A549 (cell line): ENCODE data around the gene BBS10.

Source experiments
- RNF2 ChIP-seq: fragments of 200-600 bp; sonication (generic); IDR thresholded peaks from 2 replicates; pipeline ENCODE4 v1.6.1; 2016; ENCODE audit warnings: low read depth, mild to moderate bottlenecking, antibody characterized with exemption, moderate library complexity, borderline replicate concordance
- ZFP36 ChIP-seq: fragments of 450-650 bp; IDR thresholded peaks from 2 replicates; pipeline ENCODE4 v1.6.1; 2014; ENCODE audit warnings: borderline replicate concordance; ENCODE audit not compliant: partially characterized antibody
- TF ChIP-seq, protein P1 (sequence below): fragments of 200-600 bp; sonication (generic); IDR thresholded peaks from 2 replicates; pipeline ENCODE4 v1.6.1; 2016; ENCODE audit warnings: antibody characterized with exemption, mild to moderate bottlenecking, moderate library complexity
- TF ChIP-seq, protein P2 (sequence below): fragments of 250-450 bp; sonication (Bioruptor Pico); IDR thresholded peaks from 2 replicates; pipeline ENCODE4 v1.5.0; 2021; ENCODE audit warnings: mild to moderate bottlenecking, moderate library complexity, borderline replicate concordance
- TF ChIP-seq, protein P3 (sequence below): fragments of 450-650 bp; IDR thresholded peaks from 2 replicates; pipeline ENCODE4 v1.6.1; 2014; ENCODE audit warnings: antibody characterized with exemption

DNA sequence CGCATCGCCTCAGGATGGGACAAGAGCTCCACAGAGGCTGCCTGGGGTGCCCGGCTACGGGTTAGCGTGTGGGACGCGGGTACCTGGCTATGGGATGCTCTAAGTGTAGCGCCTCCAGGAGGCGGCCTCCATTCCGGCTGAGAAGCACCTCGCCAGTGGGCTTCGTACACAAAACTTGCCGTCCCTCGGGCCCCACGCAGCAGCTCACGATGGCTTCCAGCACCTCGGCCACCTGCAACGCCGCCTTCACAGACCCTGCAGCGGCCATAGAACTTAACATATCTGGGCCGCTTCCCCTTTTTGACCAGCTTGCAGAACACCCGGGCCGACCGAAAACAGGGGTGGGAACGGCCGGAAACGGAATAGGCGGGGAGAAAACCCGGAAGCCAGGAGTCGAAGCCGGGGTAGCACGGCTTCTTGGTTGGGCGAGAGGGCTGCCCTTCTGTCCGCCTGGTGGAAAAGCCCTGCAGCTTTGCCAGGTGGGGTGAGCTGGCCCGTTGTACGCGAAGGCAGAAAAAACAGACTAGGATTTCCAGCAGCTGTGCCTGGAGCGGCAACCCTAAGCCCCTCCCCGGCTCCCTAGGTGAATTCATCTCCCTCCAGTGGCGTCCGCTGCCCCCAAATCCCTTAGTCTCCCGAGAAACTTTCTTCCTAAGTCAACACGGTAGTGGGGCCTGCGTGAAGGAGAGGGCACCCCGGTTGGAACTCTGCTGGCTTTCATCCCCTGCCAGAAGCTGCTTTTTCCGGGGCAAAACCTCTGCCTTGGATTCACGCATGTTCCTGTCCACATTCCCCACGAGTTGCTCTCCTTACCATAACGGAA is at the start of gene BBS10:
- TF ChIP-seq RNF2 = no peak
- TF ChIP-seq, protein P1, sequence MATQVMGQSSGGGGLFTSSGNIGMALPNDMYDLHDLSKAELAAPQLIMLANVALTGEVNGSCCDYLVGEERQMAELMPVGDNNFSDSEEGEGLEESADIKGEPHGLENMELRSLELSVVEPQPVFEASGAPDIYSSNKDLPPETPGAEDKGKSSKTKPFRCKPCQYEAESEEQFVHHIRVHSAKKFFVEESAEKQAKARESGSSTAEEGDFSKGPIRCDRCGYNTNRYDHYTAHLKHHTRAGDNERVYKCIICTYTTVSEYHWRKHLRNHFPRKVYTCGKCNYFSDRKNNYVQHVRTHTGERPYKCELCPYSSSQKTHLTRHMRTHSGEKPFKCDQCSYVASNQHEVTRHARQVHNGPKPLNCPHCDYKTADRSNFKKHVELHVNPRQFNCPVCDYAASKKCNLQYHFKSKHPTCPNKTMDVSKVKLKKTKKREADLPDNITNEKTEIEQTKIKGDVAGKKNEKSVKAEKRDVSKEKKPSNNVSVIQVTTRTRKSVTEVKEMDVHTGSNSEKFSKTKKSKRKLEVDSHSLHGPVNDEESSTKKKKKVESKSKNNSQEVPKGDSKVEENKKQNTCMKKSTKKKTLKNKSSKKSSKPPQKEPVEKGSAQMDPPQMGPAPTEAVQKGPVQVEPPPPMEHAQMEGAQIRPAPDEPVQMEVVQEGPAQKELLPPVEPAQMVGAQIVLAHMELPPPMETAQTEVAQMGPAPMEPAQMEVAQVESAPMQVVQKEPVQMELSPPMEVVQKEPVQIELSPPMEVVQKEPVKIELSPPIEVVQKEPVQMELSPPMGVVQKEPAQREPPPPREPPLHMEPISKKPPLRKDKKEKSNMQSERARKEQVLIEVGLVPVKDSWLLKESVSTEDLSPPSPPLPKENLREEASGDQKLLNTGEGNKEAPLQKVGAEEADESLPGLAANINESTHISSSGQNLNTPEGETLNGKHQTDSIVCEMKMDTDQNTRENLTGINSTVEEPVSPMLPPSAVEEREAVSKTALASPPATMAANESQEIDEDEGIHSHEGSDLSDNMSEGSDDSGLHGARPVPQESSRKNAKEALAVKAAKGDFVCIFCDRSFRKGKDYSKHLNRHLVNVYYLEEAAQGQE = no peak
- no peak for TF ChIP-seq ZFP36
- TF ChIP-seq, protein P2, sequence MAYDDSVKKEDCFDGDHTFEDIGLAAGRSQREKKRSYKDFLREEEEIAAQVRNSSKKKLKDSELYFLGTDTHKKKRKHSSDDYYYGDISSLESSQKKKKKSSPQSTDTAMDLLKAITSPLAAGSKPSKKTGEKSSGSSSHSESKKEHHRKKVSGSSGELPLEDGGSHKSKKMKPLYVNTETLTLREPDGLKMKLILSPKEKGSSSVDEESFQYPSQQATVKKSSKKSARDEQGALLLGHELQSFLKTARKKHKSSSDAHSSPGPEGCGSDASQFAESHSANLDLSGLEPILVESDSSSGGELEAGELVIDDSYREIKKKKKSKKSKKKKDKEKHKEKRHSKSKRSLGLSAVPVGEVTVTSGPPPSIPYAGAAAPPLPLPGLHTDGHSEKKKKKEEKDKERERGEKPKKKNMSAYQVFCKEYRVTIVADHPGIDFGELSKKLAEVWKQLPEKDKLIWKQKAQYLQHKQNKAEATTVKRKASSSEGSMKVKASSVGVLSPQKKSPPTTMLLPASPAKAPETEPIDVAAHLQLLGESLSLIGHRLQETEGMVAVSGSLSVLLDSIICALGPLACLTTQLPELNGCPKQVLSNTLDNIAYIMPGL (CRISPR knock-in tag) = no peak
- TF ChIP-seq, protein P3, sequence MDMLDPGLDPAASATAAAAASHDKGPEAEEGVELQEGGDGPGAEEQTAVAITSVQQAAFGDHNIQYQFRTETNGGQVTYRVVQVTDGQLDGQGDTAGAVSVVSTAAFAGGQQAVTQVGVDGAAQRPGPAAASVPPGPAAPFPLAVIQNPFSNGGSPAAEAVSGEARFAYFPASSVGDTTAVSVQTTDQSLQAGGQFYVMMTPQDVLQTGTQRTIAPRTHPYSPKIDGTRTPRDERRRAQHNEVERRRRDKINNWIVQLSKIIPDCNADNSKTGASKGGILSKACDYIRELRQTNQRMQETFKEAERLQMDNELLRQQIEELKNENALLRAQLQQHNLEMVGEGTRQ = no peak
